IPS-11a (cell line): Measurements from ENCODE around the gene SLC26A6.
A peak's percentile ranks its signal among the peaks of the same experiment; 100 is the strongest.

ENCODE experiments used
- H3K4me3 ChIP-seq: one replicate; pipeline ENCODE4 v1.5.1; 2013; ENCODE audit warnings: low read depth, low read length, control low read depth

SLC26A6 gene, protein sequence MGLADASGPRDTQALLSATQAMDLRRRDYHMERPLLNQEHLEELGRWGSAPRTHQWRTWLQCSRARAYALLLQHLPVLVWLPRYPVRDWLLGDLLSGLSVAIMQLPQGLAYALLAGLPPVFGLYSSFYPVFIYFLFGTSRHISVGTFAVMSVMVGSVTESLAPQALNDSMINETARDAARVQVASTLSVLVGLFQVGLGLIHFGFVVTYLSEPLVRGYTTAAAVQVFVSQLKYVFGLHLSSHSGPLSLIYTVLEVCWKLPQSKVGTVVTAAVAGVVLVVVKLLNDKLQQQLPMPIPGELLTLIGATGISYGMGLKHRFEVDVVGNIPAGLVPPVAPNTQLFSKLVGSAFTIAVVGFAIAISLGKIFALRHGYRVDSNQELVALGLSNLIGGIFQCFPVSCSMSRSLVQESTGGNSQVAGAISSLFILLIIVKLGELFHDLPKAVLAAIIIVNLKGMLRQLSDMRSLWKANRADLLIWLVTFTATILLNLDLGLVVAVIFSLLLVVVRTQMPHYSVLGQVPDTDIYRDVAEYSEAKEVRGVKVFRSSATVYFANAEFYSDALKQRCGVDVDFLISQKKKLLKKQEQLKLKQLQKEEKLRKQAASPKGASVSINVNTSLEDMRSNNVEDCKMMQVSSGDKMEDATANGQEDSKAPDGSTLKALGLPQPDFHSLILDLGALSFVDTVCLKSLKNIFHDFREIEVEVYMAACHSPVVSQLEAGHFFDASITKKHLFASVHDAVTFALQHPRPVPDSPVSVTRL

DNA sequence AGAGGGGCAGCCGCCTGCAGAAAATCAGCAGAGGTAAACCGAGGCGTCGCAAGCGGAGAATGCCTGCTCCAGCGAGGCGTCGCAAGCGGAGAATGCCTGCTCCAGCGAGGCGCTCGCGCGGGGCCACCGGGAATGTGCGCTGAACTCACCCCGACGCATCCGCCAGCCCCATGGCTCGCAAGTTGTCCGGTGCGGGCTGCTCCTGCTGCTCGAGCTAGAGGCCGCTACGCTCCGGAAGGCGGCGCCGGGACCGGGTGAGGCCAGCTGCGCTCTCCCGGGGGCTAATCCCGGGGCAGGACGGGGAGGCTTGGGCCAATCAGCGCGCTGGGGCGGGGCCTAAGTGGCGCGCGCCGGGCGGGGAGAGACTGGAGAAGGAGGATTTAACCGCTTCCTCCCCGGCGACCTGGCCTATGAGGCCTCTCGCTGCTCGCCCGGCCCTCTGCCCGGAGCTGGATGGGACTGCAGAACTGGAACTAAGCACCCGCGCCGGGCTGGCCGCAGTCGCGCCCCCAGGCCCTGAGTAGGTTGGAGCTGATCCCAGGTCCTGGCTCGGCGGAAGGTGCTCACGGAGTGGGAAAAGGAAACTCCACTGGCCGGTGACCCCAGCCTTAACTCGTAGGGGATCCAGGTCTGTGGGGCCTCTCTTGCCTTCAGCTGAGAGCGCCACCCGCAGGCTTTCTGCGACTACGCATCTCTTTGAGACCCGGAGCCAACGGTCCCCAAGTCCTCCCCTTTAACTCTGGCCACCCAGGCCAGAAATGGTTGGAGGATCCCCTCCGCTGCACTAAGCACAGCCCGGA lies at the start of gene SLC26A6:
Gene SLC26A6 (minus strand): TSS at position 240 of the 800 bp plus-strand sequence. CDS start 68 bp downstream, at position 172.
- H3K4me3 ChIP-seq: peak within 1 kb of the TSS; percentile 79

DNA sequence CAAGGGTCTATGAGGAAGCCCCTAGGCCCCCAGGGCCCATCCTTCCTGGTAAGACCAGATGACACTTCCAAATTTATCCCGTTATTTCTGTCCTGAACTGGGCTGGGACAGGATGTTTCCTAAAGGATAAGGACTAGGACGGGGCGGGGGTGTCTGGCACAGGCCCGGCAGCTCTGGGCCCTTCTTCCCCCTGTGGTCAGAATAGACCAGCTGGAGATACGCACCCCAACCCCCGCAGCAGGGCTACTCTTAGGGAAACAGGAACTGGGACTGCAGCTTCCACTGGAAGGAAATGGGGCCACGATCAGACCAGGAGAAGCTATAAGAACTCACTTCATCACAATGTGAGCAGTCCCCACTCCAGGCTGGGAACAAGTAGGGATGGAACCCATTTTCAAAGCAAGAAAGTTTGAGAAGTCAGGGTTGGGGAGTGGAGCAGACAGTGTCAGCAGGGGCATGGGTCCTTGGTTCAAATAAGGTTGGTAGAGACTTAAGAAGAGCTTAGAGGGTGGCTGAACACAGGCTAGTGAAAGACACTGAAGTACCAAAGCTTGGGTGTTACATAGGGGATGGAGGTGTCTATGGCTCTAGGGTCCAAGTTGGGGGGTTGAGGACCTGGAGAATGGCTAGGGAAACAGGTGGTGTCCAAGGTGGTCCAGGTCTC lies 49.4 kb upstream of the SLC26A6 start:
- H3K4me3 ChIP-seq: peak overlapping the region; percentile 10

DNA sequence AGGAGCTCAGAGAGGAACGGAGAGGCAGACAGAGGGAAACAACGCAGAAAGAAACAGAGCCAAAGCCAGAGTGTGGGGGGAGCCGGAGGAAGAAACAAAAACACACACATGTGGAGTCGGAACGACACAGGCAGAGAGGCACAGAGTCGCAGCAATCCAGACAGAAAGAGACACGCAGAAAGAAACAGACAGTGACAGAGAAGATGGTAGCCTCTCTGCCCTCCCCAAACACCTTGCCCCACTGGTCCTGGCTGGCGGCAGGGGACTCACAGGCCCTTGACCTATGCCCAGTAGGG lies 48.7 kb upstream of the SLC26A6 start:
- H3K4me3 ChIP-seq: no peak overlapping the region

DNA sequence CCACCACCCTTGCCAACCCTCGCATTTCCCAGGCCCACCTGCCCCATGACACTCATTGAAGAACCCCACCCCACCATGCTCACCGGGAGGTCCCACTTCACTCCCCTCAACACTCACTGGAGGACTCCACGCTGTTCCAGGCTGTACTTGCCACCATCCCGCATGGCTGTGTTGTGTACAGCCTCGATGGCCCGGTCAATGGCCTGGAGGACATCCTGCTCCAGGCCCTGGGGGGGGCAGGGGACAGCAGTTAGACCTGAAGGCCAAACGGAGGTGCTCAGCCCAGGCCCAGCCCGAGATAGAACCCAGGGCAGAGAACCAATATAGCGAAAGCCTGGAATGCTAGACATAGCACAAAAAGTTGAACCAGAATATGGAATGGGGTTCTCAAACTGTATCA lies 47.5 kb upstream of the SLC26A6 start:
- no peak overlapping the region for H3K4me3 ChIP-seq

DNA sequence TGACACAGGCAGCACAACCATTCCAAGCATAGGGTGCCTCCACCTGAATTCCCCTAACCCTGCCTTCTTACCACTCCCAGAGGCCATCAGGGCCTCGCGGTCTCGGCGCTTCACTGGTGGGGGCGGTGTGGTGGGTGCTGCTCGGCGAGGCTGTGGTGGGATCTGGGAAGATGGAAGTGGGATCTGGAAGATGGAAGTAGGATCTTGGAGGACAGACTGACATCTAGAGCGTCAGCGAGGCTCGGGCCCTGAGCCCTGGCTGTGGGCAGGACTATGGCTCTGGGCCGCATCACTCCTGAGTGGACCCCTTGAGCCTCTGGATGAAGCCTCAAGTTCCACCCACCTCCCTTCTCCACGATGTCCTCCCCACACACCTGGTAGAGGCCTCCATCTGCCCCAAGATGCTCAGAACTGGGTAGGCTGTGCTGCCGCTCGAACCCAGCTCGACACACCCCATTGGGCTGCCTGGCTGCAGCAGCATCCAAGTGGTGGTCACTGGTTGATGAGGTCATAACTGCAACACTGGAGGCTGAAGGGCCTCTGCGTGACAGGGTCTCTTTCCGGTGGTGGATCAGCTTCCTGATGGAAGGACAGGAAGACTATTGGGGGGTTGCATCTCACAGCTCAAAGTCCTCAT lies 46.8 kb upstream of the SLC26A6 start:
- H3K4me3 ChIP-seq: no peak overlapping the region

DNA sequence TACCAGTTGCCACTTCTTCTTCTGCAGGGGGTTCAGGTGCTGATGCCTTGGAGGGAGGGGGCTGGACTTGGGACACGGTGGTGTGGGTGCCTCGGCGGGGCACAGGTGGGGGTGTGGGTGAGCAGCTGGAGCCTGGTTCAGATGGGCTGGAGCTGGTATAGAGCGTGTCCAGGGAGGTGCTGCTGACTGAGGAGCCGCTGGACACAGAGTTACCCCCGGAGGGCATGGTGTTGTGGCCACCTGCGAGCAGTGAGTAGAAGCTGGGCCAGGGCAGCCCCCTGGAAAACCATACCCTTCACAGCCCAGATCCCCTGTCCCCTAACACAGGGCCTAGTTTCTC lies 46.2 kb upstream of the SLC26A6 start:
- H3K4me3 ChIP-seq: no peak overlapping the region

DNA sequence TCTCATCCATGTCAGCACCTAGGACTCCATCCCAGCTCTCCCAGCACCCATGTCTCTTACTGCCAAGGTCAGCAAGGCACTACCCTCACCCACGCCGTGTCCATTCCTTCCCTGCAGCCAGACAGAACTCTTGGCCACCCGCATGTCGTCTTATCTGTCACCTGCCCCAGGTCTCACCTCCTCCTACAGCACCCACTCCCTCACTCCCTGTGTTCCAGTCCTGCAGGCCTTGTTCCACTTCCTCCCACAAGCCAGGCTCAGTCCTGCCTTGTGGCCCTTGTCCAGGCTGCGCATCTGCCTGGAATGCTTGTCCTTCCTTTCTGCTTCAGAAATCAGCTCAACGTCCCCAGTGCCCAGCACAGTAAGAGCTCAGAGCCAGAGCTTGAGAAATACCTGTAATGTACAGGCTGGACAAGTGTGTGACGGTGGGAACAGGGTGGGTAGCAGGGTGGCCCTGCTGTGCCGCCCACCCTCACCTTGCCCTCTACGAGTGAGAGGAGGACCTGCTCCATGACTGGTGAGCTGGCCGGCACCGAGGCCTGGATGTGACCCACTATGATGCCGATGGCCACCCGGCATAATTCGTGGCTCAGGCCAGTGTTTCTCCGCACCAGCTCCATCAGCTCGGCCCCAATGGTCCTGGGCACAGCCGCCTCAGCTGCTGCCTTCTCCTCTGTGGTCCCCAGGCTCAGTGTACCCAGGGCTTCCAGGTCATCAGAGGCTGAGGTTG lies 45.7 kb upstream of the SLC26A6 start:
- H3K4me3 ChIP-seq: no peak overlapping the region

DNA sequence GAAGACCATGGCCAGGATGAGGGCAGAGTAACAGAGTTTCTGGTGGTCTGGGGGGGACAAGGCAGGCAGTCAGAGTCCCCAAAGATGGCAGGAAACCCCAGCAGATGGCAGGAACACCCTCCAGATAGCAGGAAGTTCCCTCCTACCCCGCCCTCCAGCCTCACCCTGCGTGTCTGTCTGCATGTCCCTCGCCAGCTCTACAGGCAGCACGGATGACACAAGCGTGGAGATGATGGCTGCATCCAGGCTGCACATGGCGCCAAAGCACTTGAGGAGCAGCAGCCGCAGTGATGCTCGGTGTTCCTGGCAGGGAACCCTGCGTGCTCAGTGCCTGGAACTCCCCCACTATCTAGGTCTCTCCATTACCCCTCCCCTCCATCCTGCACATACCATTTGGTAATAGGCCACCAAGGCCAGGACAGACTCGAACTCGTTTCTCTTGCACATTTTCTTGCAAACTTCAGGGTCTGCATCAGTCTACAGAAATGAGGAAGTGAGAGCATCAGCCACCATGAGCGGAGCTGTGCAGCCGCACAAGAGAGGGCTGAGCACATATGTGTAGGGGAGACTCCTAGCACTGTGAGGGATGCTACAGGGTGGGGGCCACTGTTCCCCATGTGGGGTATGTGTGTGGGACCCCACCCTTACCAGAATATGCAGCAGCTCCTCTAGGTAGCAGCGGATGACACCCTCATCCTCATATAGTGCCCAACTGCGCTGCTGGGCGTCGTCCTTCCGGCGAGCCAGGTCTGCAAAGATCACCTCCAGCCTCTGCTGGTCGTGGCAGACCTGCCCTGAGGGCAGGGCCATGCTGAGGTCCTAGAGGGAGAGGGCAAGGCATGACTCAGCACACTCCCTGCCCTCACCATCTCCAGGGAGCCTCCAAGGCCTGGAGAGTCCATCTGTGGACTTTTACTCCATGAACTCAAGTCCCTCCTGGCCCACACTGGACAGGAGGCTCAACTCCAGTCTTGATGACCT lies 44.4 kb upstream of the SLC26A6 start:
- H3K4me3 ChIP-seq: no peak overlapping the region

DNA sequence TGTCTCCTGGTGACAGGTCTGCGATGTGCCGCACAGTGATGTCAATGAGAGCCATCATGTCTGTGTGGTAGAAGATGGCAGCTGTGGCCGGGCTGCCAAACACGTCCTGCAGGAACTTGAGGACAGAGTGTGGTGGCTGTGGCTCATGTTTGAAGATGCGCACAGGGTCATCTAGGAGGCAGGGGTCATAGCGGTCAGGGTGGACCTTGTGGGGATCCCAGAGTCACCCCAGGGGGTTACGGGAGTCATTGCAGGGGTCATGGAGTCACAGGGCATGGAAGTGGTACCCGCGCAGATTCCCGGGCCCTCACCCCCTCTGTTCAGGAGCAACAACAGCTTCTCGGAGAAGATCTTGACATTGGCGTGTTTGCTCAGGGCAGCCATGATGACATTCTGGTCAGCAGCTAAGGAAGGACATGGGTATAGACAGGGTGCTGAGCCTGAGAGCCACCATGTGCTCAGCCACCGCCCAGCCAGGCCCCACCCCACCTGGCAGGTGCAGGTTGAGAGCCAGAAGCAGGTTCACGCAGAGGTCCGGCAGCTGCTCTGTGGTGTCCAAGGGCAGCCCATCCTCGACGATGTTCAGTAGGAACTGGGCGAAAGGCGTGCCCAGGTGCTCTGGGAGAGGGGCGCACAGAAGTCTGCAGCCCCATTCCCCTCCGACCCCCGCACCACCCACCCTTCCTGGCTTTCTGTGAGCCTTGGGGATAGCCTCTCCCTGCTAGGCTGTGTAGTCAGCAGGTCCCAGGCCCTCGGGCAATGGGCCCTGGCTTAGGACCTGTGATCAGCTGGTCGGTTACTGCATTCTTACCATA lies 43.5 kb upstream of the SLC26A6 start:
- H3K4me3 ChIP-seq: no peak overlapping the region

DNA sequence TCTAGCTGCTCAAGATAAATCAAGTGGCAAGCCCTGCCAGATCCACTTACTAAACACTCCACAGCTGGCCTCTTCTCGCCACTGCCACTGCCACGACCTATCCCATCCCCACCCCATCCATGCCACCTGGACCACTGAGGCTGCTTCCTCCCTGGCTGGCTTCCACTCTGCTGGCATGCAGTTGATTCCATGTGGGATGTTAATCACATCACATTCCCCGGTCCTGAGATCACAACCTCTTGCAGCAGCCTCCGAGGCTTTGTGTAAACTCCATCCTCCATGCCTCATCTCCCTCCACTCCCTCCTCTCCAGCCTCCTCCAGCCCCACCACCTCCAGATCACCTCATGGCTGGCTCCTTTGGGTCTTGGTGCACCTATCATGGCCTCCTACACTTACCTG lies 42.8 kb upstream of the SLC26A6 start:
- no peak overlapping the region for H3K4me3 ChIP-seq

DNA sequence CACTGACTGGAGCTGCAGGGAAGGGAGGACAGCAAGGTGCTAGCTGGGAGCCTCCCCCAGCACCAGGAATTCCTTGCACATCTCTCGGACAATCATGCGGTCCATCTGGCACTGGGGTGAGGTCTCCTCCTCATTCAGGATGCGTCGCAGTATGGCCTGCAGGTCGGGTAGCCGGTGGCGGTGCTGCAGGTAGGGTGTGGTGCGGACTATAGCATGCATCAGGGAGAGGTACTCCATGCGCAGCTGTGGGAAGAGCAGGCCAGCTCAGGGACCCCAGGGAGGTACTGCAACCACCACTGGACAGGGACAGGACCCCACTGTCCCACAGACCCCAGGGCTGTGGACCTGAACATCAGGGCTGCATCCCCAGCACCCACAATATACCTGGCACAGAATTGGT lies 39.2 kb upstream of the SLC26A6 start:
- no peak overlapping the region for H3K4me3 ChIP-seq

DNA sequence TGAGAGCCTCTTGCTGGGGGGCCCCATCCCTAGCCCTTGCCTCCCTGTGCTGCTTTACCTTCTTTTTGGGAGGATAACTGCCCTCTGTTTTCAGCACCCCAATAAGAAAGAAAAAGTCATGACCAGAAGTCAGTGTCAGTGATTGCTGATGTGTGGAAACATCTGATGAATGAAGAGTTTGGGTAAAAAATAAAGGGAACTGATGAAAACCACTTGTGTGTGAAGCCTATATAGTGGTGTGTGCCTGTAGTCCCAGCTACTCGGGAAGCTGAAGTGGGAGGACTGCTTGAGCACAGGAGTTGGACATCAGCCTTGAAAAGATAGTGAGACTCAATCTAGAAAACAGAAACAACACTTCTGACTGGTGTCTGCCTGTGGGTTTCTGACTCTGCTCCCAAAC lies 37.3 kb upstream of the SLC26A6 start:
- no peak overlapping the region for H3K4me3 ChIP-seq

DNA sequence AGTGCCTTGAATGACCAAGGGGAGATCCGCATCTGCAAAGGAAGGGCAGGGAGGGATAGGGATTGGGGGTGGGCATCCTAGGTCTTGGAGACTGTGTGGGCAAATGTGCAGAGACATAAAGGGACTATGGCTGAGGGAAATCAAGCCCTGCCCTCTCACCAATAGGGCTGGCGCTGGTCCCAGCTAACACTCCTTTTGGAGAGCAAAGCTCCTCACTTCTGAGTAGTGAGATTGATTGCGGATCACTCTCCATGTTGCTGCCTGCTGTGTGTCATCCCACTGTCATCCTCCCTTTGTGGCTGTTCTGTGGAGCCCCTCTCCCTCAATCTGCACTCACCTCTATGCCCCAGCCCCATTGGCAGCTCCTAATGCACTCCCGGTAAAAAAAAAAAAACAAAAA lies 29.7 kb upstream of the SLC26A6 start:
- H3K4me3 ChIP-seq: no peak overlapping the region

DNA sequence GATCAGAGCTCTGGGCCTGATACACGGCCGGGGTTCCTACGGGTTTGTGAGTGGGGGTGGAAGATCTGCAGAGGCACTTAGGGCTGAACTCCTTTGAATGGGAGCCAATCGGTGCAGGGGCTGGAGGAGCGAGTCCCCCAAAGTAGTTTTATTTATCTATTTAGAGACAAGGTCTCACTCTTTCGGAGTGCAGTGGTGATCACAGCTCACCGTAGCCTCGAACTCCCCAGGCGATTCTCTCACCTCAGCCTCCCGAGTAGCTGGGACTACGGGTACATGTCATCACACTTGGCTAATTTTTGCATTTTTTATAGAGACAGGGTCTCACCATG lies 29.0 kb upstream of the SLC26A6 start:
- no peak overlapping the region for H3K4me3 ChIP-seq

DNA sequence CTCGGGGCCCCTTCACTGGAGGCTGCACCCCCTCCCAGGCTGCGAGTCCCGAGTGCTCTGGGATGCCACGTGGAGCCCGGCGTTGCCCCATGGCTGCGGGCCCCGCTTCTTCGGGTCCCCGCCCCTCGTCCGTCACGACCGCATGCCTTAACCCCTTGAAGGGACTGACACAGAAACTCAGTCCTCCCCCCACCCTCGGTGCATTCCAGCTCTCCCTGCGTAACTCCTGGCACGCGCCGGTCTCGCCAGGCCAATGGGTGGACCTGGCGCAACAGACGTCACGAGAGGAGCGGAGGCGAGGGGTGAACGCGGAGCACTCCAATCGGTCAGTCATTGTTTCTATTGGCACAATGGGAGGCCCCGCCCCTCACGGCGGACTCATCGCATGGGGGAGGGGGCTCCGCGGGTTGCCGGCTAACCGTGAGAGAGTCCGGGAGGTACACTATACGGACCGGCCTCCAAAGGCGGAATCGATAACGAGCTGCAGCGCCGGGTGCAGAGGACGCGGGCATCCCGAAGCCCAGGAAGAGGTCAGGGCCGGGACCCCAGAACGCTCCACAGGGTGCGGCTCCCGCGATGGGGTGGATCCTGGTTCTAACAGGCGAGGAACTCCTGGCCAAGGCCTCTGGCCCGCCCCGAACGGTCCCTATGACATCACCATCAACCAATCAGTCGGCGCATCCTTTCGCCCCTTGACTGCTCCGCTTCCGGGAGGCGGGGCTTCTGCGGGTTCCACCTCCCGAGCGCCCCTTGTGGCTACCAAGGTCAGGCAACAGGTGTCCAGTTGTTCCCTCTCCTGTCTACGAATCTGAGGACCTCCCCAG lies 28.4 kb upstream of the SLC26A6 start:
- peak overlapping the region; percentile 76 for H3K4me3 ChIP-seq

DNA sequence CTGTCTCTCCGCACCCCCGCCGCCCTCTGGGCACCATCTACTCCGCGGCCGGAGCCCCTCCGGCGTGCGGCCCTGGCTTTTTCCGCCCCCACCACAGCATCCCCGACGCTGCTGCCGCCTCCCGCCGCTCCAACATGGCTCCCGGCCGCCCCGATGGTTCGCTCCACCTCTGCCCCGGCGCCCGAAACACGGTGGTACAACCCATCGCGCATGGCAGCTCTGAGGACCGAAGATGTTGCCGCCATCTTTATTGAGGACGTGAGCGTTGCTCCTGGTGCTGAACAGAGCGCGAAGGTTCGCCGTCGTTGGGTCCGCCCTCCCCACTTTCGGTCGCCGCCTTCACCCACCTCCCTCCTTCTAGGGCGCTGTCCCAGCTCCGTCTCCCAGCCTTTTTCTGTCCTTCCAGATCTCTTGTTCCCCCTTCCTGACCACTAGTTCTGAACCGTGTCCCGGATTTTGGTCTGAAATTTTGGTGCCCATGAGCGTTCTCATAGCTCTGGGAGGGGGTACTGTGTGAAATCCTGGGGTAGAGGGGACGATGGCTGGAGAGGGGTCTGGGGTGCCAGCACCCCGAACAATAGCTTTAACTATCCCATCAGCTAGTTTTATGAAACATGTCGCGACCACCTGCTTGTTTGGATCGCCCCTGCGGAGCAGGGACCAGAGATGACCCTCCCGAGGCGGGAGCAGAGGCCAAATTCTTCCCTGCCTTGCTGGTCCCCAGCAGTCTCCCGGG lies 27.7 kb upstream of the SLC26A6 start, which contains the start of gene CELSR3:
Gene CELSR3 (minus strand): TSS at position 134 of the 736 bp plus-strand sequence. CDS start 252 bp downstream, outside the sequence.
- H3K4me3 ChIP-seq: peak within 1 kb of the TSS; percentile 76
